Activated CD8-positive, alpha-beta T cell treated with anti-CD3 and anti-CD28 coated beads, Interleukin-2, amount 10 ng/mL, durations not matched to agents 7 days and 5 days (primary cell): ENCODE data around the gene FAF1. TPM values are rescaled to one million over a fixed set of nuclear protein-coding genes. Genes with fewer than 3 reads are reported as not detected.

Experiments used
- ATAC-seq: fragments of 150-1000 bp; cut with Tn5 transposase; one replicate; pipeline ENCODE4 v1.10.0; 2021; ENCODE audit warnings: moderate library complexity
- CTCF ChIA-PET: fragments of 350-600 bp; sonication (Branson Sonifier 250); formaldehyde crosslinking; loops from one replicate; lab custom pipeline; 2021; ENCODE audit warnings: antibody characterized with exemption; lab: Charles Lee
- POLR2A ChIA-PET: fragments of 350-600 bp; sonication (Branson Sonifier 250); formaldehyde crosslinking; loops from one replicate; lab custom pipeline; 2021; ENCODE audit warnings: antibody characterized with exemption; lab: Charles Lee
- DNase-seq: peaks from one replicate; pipeline ENCODE4 v3.0.0-alpha.2; 2020
- H3K27ac Mint-ChIP-seq: one replicate; pipeline ENCODE4 v1.8.0; 2021; ENCODE audit warnings: mild to moderate bottlenecking, mixed read lengths
- H3K27me3 Mint-ChIP-seq: one replicate; pipeline ENCODE4 v1.8.0; 2021; ENCODE audit warnings: low read depth, mixed read lengths
- H3K36me3 Mint-ChIP-seq: one replicate; pipeline ENCODE4 v1.8.0; 2021; ENCODE audit warnings: low read depth, mixed read lengths
- H3K4me1 Mint-ChIP-seq: one replicate; pipeline ENCODE4 v1.8.0; 2021; ENCODE audit warnings: low read depth, mixed read lengths
- H3K4me3 Mint-ChIP-seq: one replicate; pipeline ENCODE4 v1.8.0; 2021; ENCODE audit warnings: mild to moderate bottlenecking, mixed read lengths
- H3K9me3 Mint-ChIP-seq: one replicate; pipeline ENCODE4 v1.8.0; 2022; ENCODE audit warnings: mixed read lengths; ENCODE audit not compliant: insufficient read depth
- total RNA-seq, 2 experiments: library from RNA; stranded (reverse); gene quantifications; one replicate each; pipeline ENCODE4 v1.2.3, GENCODE V29; 2021

Gene FAF1
- total RNA-seq, 2 experiments from 2014 or later, result 95.6 to 104 TPM

- Mint-ChIP-seq H3K36me3 (peaks cover 6% of the 10 kb centered on the region), H3K9me3 (no peaks in the 10 kb centered on the region), H3K27me3 (peaks cover 72% of the 10 kb centered on the region), H3K4me3 (no peak overlapping the region), H3K4me1 (peaks cover 30% of the 10 kb centered on the region), H3K27ac (no peak overlapping the region)
- CTCF ChIA-PET, result interaction anchor here (0.6 kb wide), 1 partner anchor 301 kb away, joined by 4 read pairs; no protein-coding TSS in a partner anchor
- ATAC-seq, result no peak
- POLR2A ChIA-PET, result no interaction called here
- no peak for DNase-seq
Observed at GRCh38 chr1:50430010-50430405, 530.1 kb downstream of the FAF1 start.

- ATAC-seq, result no peak
- ChIA-PET CTCF (no interaction called here), POLR2A (no interaction called here)
- Mint-ChIP-seq H3K9me3 (no peaks in the 10 kb centered on the region), H3K4me3 (no peak overlapping the region), H3K27ac (peak overlapping the region; percentile 35), H3K27me3 (peaks cover 84% of the 10 kb centered on the region), H3K36me3 (peaks cover 13% of the 10 kb centered on the region), H3K4me1 (peaks cover 47% of the 10 kb centered on the region)
- no peak for DNase-seq
Observed at GRCh38 chr1:50427818-50428779, 532.0 kb downstream of the FAF1 start.

- H3K27ac Mint-ChIP-seq, result peak overlapping the region; percentile 55
- CTCF ChIA-PET, result interaction anchor here (0.7 kb wide), 1 partner anchor 45 kb away, joined by 3 read pairs; no protein-coding TSS in a partner anchor
- H3K27me3 Mint-ChIP-seq, result peaks cover 86% of the 10 kb centered on the region
- H3K4me1 Mint-ChIP-seq, result peaks cover 54% of the 10 kb centered on the region
- H3K9me3 Mint-ChIP-seq, result no peaks in the 10 kb centered on the region
- peaks cover 15% of the 10 kb centered on the region for H3K36me3 Mint-ChIP-seq
- ATAC-seq (no peak), DNase-seq (no peak)
- POLR2A ChIA-PET, result no interaction called here
- peak overlapping the region; percentile 46 for H3K4me3 Mint-ChIP-seq
Observed at GRCh38 chr1:50427086-50427817, 532.8 kb downstream of the FAF1 start.

GRCh38 chr1:50426702-50427085 lies 533.4 kb downstream of the FAF1 start:
- Mint-ChIP-seq H3K36me3 (peaks cover 20% of the 10 kb centered on the region), H3K4me3 (no peak overlapping the region), H3K27ac (no peak overlapping the region), H3K9me3 (no peaks in the 10 kb centered on the region), H3K27me3 (peaks cover 89% of the 10 kb centered on the region), H3K4me1 (peaks cover 59% of the 10 kb centered on the region)
- CTCF ChIA-PET, result no interaction called here
- DNase-seq (no peak), ATAC-seq (no peak)
- POLR2A ChIA-PET, result no interaction called here

- POLR2A ChIA-PET, result no interaction called here
- Mint-ChIP-seq H3K9me3 (no peaks in the 10 kb centered on the region), H3K27ac (no peak overlapping the region), H3K4me3 (no peak overlapping the region), H3K36me3 (peaks cover 22% of the 10 kb centered on the region), H3K27me3 (peaks cover 88% of the 10 kb centered on the region), H3K4me1 (peaks cover 59% of the 10 kb centered on the region)
- CTCF ChIA-PET, result no interaction called here
- no peak for DNase-seq
- no peak for ATAC-seq
Observed at GRCh38 chr1:50426108-50426700, 533.9 kb downstream of the FAF1 start.

GRCh38 chr1:50425376-50426107 lies 534.5 kb downstream of the FAF1 start:
- H3K27ac Mint-ChIP-seq, result no peak overlapping the region
- POLR2A ChIA-PET, result no interaction called here
- DNase-seq, result no peak

GRCh38 chr1:50424884-50425375 lies 535.1 kb downstream of the FAF1 start:
- CTCF ChIA-PET, result interaction anchor here (1.3 to 1.6 kb wide), 2 partner anchors 9 to 180 kb away, joined by 3 to 6 read pairs; no protein-coding TSS in a partner anchor
- Mint-ChIP-seq H3K4me3 (peak overlapping the region; percentile 79), H3K36me3 (peaks cover 25% of the 10 kb centered on the region), H3K4me1 (peaks cover 60% of the 10 kb centered on the region), H3K27me3 (peaks cover 85% of the 10 kb centered on the region), H3K27ac (peak overlapping the region; percentile 26), H3K9me3 (no peaks in the 10 kb centered on the region)
- ATAC-seq, result no peak
- POLR2A ChIA-PET, result no interaction called here
- DNase-seq, result no peak

More at GRCh38 chr1:50425376-50426107, 534.5 kb downstream of the FAF1 start:
- no peak for ATAC-seq
- CTCF ChIA-PET, result no interaction called here
- Mint-ChIP-seq H3K4me3 (peak overlapping the region; percentile 79), H3K36me3 (peaks cover 22% of the 10 kb centered on the region), H3K4me1 (peaks cover 59% of the 10 kb centered on the region), H3K27me3 (peaks cover 85% of the 10 kb centered on the region), H3K9me3 (no peaks in the 10 kb centered on the region)

- ATAC-seq, result no peak
- peak overlapping the region; percentile 79 for H3K4me3 Mint-ChIP-seq
- ChIA-PET POLR2A (no interaction called here), CTCF (interaction anchor here (1.3 to 1.6 kb wide), 2 partner anchors 10 to 180 kb away, joined by 3 to 6 read pairs; no protein-coding TSS in a partner anchor)
- H3K27me3 Mint-ChIP-seq, result peaks cover 86% of the 10 kb centered on the region
- peak overlapping the region; percentile 26 for H3K27ac Mint-ChIP-seq
- no peaks in the 10 kb centered on the region for H3K9me3 Mint-ChIP-seq
- peaks cover 28% of the 10 kb centered on the region for H3K36me3 Mint-ChIP-seq
- DNase-seq, result peak; percentile 54
- H3K4me1 Mint-ChIP-seq, result peaks cover 62% of the 10 kb centered on the region
Observed at GRCh38 chr1:50424045-50424883, 535.8 kb downstream of the FAF1 start.

- ATAC-seq (no peak), DNase-seq (peak; percentile 49)
- CTCF ChIA-PET, result interaction anchor here (1.6 kb wide), 1 partner anchor 10 kb away, joined by 6 read pairs; no protein-coding TSS in a partner anchor
- Mint-ChIP-seq H3K27ac (peak overlapping the region; percentile 39), H3K4me3 (peak overlapping the region; percentile 79), H3K36me3 (peaks cover 28% of the 10 kb centered on the region), H3K27me3 (peaks cover 81% of the 10 kb centered on the region), H3K4me1 (peaks cover 62% of the 10 kb centered on the region), H3K9me3 (no peaks in the 10 kb centered on the region)
- POLR2A ChIA-PET, result no interaction called here
Observed at GRCh38 chr1:50423670-50424000, 536.4 kb downstream of the FAF1 start.

GRCh38 chr1:50422946-50423669 lies 537.0 kb downstream of the FAF1 start, which contains the start of gene DMRTA2:
TSS of gene DMRTA2 (minus strand) at chr1:50423443. CDS start at chr1:50421536, 1,907 bp downstream.
- Mint-ChIP-seq H3K27ac (peak within 1 kb of the TSS; percentile 39), H3K4me3 (peak within 1 kb of the TSS; percentile 79), H3K27me3 (peaks cover 81% of the 10 kb centered on the region), H3K9me3 (no peaks in the 10 kb centered on the region), H3K4me1 (peaks cover 59% of the 10 kb centered on the region), H3K36me3 (peaks cover 25% of the 10 kb centered on the region)
- CTCF ChIA-PET, result interaction anchor here (1.2 to 1.6 kb wide), 2 partner anchors 11 to 283 kb away, joined by 3 to 6 read pairs; no protein-coding TSS in a partner anchor
- ATAC-seq (no peak), DNase-seq (no peak)
- POLR2A ChIA-PET, result no interaction called here
